Measurements from ENCODE around the gene SLIT3.
"Not testable (repeated sequence)": the region's sequence is repeated elsewhere in the genome, so short reads cannot be mapped to it uniquely, and the experiment has no call there.

SLIT3 gene

DNA sequence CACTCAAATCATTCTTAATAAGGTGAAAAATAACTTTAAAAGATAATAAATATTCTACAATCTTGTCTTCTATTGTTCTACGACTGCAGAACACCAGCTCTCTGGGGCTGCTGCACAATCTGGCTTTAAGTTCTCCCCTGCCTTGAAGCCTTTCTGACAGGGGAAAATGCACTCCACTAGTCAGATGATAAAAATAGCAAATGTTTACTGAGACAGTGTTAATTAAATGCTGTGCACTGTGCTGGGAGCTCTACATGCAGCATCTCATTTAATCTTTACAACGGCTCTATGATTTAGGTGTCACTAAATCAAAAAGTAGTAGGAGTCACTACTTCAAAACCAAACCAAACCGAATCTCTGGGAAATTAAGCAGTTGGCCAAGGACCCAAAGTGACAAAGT lies 132.7 kb downstream of the SLIT3 start:
- no peak for DNase-seq

- DNase-seq: no peak
Measured at GRCh38 chr5:169166078-169166477, 134.9 kb downstream of the SLIT3 start.

GRCh38 chr5:169165052-169165451 lies 135.9 kb downstream of the SLIT3 start:
- no peak for DNase-seq

GRCh38 chr5:169164481-169164925 lies 136.4 kb downstream of the SLIT3 start:
- no peak for DNase-seq

DNA sequence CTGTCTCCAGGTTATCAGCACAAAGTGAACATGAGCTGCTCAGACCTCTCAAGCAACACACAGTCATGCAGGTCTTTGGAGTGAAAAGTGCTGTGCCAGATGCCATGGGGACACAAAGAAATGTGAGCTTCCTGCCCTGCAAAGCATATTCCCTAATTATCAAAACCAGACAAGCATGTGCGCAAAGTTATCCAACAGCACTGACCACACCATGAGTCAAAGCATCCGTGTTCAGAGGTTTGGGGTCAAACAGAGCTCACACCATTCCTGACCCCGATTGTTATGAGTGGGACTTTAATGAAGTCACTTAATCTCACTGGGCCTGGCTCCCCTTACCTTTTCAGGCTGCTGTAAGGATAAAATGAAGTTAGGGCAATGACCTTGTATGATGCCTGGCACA lies 138.5 kb downstream of the SLIT3 start:
- no peak for DNase-seq

DNA sequence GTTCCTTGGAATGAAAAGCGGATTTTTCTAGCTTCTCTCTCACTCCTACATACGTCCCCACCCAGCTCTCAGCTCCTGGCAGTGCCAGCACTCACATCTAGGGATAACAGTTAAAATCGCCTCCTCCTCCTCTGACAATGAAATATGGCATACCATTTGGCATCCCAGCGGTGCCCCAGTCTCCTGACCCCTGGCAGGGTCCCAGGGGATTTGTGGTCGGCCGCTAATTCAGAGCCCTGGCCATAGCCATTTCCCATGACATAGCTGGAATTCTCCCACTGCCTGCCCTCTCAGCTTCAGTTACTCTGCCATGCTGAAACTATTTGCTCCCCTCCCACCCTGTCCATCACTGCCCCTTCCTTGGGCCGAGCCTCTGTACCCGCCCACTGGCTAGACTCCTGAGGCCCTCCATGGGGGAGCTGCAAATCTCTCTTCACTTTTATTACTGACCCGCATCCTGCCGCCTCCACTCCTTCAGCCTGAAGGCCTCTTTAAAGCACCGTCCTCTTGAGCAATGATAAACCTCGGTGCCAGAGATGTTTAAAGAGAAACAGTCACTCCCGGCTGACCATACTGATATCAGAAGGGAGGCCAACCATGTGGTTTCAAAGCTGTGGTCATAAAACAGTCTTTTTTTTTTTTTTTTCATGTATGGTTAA lies 139.8 kb downstream of the SLIT3 start:
- no peak for DNase-seq

GRCh38 chr5:169160405-169160901 lies 140.5 kb downstream of the SLIT3 start:
- no peak for DNase-seq

DNA sequence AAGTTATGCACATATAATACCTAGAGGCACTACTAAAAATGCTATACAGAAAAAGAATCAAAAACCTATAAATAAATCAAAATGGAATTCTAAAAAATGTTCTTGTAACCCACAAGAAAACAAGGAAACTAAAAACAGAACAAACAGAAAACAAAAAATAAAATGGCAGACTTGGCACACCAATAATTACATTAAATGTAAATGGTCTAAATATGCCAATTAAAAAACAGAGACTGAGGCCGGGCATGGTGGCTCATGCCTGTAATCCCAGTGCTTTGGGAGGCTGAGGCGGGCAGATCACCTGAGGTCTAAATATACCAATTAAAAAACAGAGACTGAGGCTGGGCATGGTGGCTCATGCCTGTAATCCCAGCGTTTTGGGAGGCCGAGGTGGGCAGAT lies 142.2 kb downstream of the SLIT3 start:
- no peak for DNase-seq

- no peak for DNase-seq
Measured at GRCh38 chr5:169157064-169157463, 143.9 kb downstream of the SLIT3 start.

GRCh38 chr5:169154679-169155078 lies 146.3 kb downstream of the SLIT3 start:
- DNase-seq: no peak

- DNase-seq: no peak
Measured at GRCh38 chr5:169153405-169153804, 147.5 kb downstream of the SLIT3 start.

DNA sequence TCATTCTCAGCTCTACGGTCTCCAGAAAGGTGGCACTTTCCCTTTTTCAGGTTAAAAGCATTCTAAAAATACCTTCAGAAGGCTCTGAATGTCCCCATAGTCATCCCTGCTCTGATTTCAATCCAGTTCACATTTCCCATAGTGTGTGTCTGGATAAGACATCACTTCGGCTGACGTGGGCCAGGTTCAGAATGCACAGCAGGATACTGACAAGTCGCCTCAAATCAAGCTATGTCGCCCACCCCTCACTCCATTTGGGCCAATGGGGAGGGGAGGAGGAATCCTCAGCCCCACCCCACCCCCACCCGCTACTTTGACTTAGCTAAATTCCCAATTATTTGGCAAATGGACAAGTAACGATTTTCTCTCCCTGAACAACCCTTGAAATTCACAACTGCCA lies 148.0 kb downstream of the SLIT3 start:
- no peak for DNase-seq

GRCh38 chr5:169152453-169152852 lies 148.5 kb downstream of the SLIT3 start:
- DNase-seq: no peak

DNA sequence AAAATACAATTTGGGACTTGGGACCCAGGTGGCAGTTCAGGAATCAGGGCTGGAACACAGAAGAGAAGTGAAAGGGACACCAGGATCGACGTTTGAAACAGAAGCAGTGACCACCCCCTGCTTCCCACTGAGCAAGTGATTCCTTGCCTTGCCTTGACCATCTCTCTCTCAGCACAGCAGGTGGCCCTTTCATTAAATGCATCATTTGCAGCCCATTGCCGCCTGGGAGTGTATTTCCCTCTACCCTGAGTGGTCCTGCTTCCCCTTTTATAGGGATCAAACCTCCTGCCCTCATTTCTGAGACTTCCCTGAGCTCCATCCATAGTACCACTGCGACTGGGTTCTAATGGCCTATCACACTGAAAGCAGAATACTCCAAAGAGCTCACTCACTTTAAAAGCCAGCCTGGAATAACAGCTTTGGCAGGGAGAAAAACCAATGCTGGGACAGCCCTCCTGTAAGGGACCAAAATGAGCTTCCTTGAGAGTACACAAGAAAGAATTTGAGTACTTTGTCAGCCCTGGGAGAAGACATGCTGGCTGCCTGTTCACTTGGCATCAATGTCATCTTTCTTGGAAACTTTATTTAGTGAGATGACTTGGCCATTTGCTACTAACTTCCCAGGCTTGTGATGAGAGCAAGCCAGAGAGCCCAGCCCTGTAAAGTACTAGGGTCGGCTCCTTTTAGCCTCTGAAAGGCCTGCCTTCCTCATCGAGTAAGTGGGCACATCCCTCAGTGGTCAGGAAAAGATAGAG lies 149.7 kb downstream of the SLIT3 start:
- no peak for DNase-seq

- DNase-seq: no peak
Measured at GRCh38 chr5:169150108-169150507, 150.8 kb downstream of the SLIT3 start.

DNA sequence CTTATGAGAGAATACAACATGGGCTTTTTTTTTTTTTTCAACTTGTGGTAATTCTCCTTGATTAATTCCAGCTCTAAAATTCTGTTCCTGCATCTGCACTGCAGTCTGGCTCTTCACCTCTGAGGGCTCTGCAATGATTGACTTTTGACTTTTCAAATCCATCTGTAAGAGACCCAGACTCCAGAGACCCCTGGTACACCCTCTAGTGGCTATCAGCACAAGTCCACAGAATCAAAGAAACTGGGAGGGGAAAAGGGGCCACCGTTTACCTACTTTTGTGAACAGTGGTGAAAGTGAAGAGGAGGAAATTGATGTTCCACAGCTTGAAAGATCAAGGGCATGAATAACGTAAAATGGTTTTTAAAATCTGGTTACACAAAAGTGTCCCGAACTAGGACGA lies 151.6 kb downstream of the SLIT3 start:
- no peak for DNase-seq

DNA sequence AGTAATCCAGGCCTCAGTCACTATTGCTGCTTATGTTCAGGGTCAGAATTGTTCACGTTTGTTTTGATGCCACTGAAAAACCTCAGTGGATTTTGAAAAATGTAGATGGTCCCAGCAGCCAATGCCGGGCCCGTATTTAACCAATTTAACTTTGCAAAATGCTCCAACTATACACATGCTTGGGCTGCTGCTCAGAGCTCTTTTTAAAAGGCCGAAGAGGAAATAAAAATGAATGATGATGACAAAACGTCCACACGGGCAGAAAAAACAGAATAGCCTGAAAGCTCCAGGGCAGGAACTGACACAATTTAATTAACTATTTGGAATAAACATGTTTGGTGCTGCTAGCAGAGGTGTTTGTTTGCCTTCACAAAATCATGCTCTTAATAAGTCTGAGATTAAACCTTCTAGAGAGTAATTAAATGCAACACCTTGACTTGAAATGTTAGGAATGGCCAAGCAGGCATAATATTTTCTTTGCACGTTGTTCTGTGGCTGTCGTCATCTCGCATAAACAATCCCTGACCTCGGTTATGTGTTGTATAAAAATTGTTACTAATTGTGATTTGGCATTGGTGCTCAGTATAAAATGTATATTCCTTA lies 152.7 kb downstream of the SLIT3 start:
- DNase-seq: no peak

DNA sequence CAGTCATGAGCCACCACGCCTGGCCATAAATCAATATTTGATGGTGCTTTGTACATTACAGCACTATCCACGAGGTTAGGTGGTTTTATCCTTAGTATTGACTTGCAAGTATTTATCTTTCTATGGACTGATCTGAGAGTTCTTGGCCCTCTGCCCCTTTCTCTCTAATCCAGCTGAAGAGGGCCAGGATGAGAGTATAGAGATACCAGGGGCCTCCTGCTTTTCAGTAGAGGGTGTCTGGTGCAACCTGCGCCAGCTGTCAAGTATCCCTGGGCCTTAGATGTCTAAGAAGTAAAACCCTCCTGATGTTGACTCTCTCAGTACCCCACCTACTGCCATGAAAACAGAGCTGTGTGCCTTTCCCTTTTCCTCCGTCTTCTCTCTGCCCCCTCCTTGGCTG lies 153.4 kb downstream of the SLIT3 start:
- DNase-seq: no peak

DNA sequence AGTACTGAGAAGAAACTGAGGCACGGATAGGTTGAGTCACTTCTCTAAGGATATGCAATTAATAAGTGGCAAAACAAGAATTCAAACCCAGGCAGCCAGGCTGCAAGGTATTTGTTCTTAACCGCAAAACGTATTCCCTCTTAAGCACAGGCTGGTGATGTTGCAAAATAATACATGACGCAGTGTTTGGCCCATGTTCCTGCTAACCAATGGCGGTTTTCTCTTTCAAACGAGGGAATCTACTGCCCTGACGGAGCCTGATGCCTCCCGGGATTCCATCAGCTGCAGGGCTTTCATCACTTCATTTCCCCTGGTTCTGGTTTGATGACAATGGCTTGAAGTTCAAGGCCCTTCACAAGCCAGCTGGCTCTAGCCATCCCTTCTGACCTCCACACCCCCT lies 154.8 kb downstream of the SLIT3 start:
- DNase-seq: no peak

DNA sequence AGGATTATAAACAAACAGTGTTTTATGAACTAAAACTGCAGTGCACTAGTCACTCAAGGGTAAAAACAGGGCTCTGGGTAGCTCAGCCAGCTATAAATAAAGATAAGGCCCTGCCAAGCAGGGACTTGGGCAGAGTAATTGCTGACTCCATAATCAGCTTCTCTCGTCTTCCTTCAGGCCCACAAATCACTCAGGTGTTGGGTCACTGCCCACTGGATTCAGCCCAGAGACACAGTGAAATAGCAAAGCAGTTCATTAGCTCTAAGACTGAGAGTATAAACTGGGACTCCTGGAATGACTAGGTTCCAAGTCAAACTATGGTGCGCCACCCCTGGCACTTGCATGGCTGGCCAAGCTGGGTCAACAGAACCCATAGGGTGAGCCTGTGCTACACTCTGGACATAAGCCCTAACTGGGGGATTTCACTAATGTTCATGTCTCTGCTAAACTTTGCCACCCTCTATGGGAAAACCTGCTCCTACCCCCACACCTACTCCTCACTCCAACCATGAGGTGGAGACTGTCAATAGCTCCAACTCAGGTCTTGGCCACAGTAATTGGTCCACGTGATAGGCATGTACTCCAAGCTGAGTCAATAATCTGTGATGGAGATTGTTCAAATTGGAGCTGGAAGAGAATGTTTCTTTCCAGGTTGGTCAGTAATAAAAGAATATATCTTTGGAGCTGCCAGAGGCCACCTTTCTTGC lies 158.5 kb downstream of the SLIT3 start:
- DNase-seq: no peak

DNA sequence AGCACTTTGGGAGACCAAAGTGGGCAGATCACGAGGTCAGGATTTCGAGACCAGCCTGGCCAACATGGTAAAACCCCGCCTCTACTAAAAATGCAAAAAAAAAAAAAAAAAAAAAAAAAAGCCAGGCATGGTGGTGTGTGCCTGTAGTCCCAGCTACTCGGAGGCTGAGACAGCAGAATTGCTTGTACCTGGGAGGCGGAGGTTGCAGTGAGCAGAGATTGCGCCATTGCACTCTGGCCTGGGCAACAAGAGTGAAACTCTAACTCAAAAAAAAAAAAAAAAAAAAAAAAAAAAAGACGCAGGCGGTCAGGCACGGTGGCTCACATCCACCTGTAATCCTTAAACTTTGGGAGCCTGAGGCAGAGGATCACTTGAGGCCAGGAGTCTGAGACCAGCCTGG lies 160.7 kb downstream of the SLIT3 start:
- DNase-seq: not testable (repeated sequence)

GRCh38 chr5:169139480-169140050 lies 161.4 kb downstream of the SLIT3 start:
- DNase-seq: no peak

DNA sequence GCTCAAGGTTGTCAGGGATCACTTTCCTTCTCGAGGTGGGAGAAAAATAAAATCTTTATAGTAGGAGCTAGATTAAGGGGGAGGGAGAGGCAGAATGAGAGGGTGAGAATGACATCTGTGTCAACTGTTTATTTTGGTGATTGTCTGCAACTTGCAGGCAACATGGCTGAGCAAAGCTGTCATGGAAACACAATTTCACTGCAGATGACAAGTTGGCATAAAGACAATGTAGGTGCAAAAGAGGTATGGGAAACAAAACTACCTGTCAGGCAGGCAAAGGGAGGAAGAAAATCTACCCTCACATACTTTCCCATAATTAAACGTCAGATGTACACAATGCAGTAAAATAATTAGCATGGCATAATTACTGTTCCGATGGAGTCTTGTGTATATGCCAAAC lies 167.4 kb downstream of the SLIT3 start:
- DNase-seq: no peak

All from RPMI8226 (cell line).